ENCODE results near the gene TSPAN18.

Gene TSPAN18

DNA sequence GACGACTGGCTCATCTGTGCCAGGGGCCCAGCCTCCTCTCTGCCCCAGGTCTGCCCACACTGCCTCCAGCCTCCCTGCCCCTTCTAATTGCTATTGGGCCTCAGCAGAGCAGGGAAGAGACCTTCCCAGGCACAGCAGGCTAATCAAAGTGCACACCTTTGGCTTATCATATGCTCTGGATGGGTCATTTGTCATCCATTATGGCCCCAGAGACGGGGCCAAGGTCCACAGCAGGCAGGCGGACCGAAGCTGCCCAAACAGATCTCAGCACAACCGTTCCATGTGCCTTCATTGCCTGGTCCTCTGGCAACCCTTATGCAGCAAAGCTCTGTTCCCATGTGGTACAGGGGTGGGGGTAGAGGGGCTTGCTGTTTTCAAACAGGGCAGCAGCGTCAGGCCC is 157.3 kb downstream of the TSPAN18 start:
- TF ChIP-seq ZNF274 (IDR thresholded peaks at IDR 0.05; ENCODE audit: low read depth, low read length): no peak
- no peak overlapping the region for H3K4me3 ChIP-seq (ENCODE audit: low read length)

DNA sequence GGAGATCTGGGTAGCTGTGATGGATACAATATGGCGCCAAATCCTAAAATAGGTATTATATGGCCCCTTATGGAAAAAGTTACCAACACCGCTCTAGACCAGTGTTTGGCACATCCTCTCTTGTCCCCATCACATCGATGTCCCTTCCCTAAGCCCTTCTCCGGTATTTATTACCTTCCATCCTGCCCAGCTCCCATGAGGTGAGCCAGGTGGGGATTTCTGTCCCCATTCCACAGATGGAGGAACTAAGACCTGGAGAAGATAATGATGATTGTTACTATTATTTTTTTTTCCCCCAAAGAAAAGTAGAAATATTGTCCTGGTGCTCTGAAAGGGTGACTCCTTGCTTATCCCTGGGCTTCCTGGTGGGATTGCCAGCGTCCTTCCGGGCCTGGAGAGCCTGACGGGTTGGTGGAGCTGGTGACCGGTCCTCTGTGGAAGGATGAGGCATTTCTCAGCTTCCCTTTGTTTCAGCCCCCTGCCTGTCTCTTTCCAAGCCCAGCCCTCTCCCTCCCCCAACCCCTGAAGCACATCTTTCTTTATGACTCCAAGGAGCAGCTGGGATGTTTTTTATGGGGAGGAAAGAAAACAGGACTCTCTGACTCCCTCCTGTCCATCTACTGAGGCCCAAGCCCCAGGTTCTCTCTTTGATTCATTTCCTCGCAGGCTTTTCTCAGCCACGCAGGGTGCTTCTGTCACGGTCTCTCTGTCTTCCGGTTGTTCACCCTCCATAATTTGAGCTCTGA is 158.5 kb downstream of the TSPAN18 start:
- H3K4me3 ChIP-seq (ENCODE audit: low read length): no peak overlapping the region
- TF ChIP-seq ZNF274 (IDR thresholded peaks at IDR 0.05; ENCODE audit: low read depth, low read length): no peak

DNA sequence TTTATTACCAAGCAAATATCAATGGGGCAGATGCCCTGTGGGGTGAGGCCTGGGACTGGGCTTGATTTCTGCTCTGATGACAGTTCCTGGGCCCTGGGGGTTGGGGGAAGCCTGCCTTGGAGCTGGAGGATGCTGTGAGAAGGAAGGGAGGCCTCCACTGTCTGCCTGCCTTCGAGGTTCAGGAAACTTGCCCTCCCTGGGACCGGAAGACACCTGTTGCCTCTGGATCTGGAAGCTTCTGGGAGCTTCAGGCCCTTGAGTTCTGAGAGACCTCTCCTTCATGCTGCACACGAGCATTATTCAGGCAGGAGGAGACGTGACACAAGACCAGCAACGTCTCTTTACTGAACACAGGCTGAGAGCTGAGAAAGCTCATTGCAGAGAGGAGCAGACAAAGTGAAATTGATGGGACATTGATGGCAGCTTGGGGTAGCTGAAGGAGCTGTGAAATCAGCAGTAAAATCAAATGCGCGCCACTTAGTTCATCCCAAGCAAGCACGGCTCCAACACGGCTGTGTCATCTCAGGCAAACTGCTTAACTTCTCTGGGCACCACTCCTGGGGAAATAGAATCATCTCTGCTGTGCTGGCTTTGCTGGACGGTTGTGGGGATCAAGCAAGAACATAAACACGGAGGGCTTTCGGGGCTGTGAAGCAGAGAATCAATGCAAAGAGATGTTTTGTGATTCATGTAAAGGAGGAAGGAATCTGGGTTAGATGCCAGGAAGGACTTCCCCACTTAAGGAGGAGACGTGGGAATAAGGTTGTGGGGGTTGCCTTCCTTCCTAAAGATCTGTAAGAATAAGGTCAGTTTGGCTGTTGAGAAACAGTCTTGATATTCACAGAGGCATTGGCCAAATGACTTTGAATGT is 159.4 kb downstream of the TSPAN18 start:
- H3K4me3 ChIP-seq (ENCODE audit: low read length): no peak overlapping the region
- TF ChIP-seq ZNF274 (IDR thresholded peaks at IDR 0.05; ENCODE audit: low read depth, low read length): no peak

DNA sequence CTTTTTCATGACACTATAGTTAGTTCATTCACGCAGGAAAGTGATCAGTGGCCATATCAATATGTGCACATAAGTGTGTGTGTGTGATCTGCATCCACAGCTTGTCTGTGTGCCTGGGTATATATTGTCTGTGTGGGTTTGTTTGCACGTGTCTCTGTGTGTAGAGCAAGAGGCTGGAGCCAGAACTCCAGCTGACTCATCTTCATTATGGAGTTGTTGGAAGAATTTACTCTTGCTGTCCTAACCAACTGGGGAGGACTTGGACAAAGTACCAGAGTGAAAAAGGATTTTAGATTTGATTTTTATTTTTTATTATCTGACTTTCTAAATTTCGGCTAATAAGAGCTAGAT is 160.0 kb downstream of the TSPAN18 start:
- TF ChIP-seq ZNF274 (IDR thresholded peaks at IDR 0.05; ENCODE audit: low read depth, low read length): no peak
- H3K4me3 ChIP-seq (ENCODE audit: low read length): no peak overlapping the region

DNA sequence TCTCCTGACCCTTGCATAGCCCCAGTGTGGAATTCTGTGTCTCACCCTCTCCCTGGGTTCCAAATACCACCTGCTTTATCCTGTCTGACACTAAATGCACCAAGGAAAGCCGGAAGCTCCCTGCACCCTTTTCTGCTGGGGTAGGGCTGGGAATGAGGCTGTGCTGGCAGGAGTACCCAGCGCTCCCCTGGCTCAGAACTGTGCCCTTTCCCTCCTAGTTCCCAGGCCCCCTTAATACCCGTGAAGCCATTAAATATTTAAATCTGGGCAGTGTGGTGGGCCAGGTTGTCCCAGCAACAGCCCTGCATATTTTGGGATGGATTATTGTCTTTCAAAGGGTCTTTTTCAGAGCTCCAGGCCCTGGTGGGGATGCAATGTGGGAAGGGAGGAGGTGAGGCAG is 160.9 kb downstream of the TSPAN18 start:
- no peak overlapping the region for H3K4me3 ChIP-seq (ENCODE audit: low read length)
- TF ChIP-seq ZNF274 (IDR thresholded peaks at IDR 0.05; ENCODE audit: low read depth, low read length): no peak

DNA sequence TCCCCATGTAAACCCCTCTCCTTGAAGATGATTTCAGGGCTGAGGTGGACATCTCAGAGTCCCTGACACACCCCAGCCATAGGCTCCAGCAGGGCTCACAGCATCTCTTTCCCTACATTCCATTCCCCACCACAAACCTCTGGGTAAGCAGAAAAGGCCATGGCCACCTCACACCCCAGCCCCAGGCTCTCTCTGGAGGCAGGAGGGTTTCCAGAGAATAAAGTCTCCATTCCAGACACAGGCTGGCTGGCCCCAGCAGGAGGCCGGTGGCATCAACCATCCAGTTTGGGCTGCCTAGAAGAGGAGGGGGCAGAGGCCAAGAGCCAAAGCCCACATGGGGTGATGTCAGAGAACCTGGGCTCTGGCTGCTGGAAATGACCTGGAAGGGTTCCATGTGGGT is 162.5 kb downstream of the TSPAN18 start:
- H3K4me3 ChIP-seq (ENCODE audit: low read length): no peak overlapping the region

DNA sequence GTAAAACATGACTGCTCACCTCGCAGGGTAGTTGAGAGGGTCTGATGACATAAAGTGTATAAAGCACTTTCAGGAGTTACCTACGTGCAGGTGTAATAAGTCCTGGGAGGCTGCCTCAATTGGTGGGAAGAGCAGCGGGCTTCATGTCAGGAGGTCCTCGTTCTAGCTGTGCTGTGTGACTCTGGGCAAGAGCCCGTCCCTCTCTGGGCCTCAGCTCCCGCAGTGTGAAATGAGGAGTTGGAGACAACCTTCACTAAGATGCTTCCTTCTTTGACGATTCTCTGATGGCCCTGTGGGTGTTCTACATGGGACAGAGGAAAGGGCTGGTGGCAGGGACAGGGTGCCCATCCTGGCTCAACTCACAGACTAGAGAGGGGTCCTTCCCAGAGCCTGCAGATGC is 166.1 kb downstream of the TSPAN18 start:
- no peak for TF ChIP-seq ZNF274 (IDR thresholded peaks at IDR 0.05; ENCODE audit: low read depth, low read length)
- H3K4me3 ChIP-seq (ENCODE audit: low read length): no peak overlapping the region

More for the DNA sequence above, 162.5 kb downstream of the TSPAN18 start:
- TF ChIP-seq ZNF274 (IDR thresholded peaks at IDR 0.05; ENCODE audit: low read depth, low read length): no peak

DNA sequence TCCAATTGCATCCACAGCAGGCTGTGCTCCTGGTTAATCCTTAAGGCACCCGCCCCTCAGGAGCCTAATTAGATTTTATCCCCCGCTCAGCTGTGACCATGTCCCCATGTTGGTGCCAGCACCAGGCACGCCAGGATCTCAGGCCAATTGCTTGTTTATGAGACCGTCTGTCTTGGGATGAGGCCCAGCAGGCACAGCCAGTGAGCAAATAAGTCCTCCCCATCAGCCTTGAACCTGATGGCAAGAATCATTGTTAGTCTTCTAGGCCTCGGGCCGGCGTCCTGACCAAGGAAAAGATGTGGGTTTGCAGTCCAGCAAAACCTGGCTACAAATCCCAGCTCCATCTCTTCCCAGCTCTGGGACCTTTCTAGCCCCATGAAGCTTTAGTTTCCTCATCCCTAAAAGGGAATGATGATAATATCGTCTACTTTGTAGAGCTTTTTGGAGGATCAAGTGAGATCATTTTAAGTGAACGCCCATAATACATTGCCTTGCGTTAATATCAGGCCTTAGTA is 166.6 kb downstream of the TSPAN18 start:
- H3K4me3 ChIP-seq (ENCODE audit: low read length): no peak overlapping the region
- TF ChIP-seq ZNF274 (IDR thresholded peaks at IDR 0.05; ENCODE audit: low read depth, low read length): no peak

DNA sequence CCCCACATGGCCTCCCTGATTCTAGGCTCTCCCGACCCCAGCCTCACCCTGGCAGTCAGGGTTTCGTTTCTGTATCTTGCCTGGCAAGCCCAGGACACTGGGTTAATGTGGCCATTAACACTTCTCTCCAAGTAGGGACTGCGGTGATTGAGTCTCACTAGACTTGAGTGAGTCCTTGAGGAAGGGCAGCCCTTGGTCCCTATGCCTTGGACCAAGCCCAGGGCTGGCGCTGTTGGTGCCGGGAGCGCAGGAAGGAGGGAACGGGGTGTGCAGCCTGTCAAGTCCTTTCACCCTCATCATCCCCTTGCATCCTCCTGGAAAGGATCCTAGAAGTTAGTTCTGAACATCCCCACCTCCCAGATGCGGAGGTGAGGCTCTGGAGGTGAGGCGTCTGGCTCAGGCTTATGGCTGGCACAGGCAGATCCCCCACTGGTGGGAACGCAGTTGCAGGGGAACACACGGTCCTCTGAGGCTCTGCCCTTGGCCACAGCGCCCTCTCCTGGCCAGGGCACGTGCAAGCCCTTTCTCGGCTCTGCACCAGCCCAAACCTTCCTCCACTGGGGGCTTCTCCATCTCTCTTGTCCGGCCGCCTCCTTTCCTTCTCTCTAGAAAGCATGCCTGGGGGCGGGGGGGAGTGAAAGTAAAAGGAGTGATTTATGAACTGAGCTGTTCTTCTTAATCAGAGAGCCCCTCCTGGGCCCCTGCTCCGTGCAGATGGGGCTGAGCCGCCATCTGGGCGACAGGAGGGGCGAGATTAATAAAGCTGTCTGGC is 167.3 kb downstream of the TSPAN18 start:
- no peak for TF ChIP-seq ZNF274 (IDR thresholded peaks at IDR 0.05; ENCODE audit: low read depth, low read length)
- no peak overlapping the region for H3K4me3 ChIP-seq (ENCODE audit: low read length)

DNA sequence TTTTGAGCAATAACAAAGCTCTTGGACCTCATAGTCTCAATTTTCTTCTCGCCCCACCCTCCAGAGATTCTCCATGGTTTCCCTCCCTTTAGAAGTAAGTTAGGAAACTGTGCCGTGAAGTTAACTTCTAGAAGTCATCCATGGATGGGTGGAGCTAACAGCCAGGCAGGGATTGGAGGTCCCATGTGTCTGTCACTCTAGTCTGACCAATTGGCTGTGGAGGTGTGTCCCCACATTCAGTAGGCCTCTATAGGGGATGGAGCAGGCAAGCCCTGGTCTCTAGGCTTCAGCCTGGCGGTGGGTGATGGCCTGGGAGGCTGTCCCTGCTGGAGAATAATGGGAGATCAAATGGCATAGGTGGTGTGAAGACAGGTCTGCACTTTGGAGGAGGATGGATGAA is 173.2 kb downstream of the TSPAN18 start:
- TF ChIP-seq ZNF274 (IDR thresholded peaks at IDR 0.05; ENCODE audit: low read depth, low read length): no peak
- H3K4me3 ChIP-seq (ENCODE audit: low read length): no peak overlapping the region

DNA sequence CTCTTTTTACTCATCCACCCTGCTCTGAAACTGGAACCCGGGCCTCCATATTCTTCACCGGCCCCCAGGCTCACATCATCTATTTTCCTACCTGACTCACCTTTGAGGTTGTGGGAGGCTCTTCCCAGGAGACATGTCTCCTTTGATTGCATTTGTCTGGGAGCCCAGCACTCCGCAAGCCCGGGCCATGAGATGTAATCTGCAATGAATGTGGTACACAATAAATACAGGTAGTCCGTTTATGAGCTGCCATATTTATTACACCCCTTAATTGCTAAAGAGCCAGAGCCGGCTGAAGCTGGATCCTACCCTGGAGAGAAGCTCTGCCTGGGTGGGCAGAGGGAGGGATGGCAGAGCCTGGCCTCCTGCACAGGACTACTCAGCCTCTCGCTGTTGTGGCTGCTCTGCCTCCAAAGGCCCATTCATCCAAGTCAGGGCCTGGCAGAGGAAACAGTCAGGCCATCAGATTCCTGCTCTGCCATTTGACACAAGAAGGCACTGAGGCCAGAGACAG is 174.4 kb downstream of the TSPAN18 start:
- no peak for TF ChIP-seq ZNF274 (IDR thresholded peaks at IDR 0.05; ENCODE audit: low read depth, low read length)
- H3K4me3 ChIP-seq (ENCODE audit: low read length): no peak overlapping the region

DNA sequence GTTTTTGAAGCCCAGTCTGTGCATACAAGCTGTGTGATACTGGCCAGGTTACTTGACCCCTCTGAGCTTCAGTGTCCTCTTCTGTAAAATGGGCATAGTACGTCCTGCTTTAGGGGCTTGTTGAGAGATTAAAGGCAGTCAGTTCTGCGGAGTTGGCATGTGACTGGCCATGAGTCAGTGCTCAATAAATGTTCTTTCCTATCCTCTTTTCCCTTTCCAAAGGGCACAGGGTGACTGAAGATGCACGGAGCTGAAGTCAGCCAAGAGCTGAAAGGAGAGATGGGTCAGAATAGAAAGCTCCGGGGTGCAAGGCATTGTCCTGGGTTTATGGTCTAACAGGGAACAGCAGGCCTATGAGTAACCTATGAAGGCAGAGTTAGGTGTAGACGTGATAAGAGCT is 175.0 kb downstream of the TSPAN18 start:
- no peak overlapping the region for H3K4me3 ChIP-seq (ENCODE audit: low read length)
- no peak for TF ChIP-seq ZNF274 (IDR thresholded peaks at IDR 0.05; ENCODE audit: low read depth, low read length)

DNA sequence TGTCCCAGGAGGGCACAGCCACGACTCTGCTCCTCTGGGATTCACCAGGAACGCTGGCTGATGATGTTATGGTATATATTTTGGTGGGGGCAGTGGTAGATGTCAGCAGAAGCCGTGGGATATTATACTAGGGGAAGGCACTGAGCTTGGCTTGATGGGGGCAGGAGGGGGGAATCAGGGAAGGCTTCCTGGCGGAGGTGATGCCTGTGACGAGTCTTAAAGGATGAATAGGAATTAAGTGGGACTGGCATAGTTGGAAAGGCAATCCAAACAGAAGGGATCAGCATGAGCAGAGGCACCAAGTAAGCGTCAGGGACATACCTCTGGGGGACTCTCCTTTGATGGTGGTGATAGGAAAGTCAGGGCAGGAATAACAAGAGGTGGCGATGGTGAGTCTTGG is 176.3 kb downstream of the TSPAN18 start:
- H3K4me3 ChIP-seq (ENCODE audit: low read length): no peak overlapping the region
- no peak for TF ChIP-seq ZNF274 (IDR thresholded peaks at IDR 0.05; ENCODE audit: low read depth, low read length)

DNA sequence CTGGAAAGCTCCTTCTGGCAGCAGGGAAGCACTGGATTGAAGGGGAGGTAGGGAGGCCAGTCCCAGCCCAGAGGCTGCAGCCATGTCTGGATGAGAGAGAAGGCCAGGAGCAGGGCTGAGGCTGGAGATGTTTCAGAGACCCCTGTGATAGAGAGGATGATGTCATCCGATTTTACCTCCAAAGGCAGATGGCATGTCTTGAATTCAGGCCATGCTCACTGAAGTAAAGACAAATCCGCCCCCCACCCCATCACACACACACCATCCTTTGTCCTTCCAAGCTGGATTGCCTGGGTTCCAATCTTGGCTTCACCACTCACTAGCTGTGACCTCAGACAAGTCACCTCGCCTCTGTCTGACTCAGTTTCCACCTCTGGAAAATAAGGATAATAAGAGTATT is 176.8 kb downstream of the TSPAN18 start:
- no peak overlapping the region for H3K4me3 ChIP-seq (ENCODE audit: low read length)
- no peak for TF ChIP-seq ZNF274 (IDR thresholded peaks at IDR 0.05; ENCODE audit: low read depth, low read length)

Measured in GM08714 (cell line).